Gastrocnemius medialis (tissue), 4 donors: ENCODE data around the gene LHFPL6. TPM values are rescaled to one million over a fixed set of nuclear protein-coding genes. Genes with fewer than 3 reads are reported as not detected.
A peak's percentile ranks its signal among the peaks of the same experiment; 100 is the strongest.

Experiments
- ATAC-seq, 2 donors: fragments of 150-250 bp; one replicate each; pipeline ENCODE4 v1.9.1; 2016
- DNase-seq, 2 donors: peaks; one replicate each; pipeline ENCODE4 v3.0.0-alpha.2; 2019
- H3K27ac ChIP-seq, 4 donors: fragments of 200-600 bp; sonication (generic); 1 replicate in 1 of 4; 2 replicates in 3 of 4; pipeline ENCODE4 v1.5.1; 2016 to 2018; ENCODE audit warnings: mild to moderate bottlenecking in 2 of 4, moderate library complexity in 1 of 4
- H3K27me3 ChIP-seq, 3 donors: fragments of 200-600 bp; sonication (generic) in 2 of 3; 1 replicate in 1 of 3; 2 replicates in 2 of 3; pipeline versions ENCODE4 v1.5.1 to v1.6.0; 2016 to 2019; ENCODE audit warnings: mild to moderate bottlenecking in 1 of 3, moderate library complexity in 1 of 3
- H3K36me3 ChIP-seq, 2 donors: fragments of 200-600 bp; sonication (generic) in 1 of 2; one replicate each; pipeline ENCODE4 v1.5.1; 2017 to 2018
- H3K4me1 ChIP-seq, 2 donors: fragments of 200-600 bp; sonication (generic) in 1 of 2; one replicate each; pipeline ENCODE4 v1.5.1; 2016 to 2017; ENCODE audit warnings: mild to moderate bottlenecking in 2 of 2
- H3K4me3 ChIP-seq, 4 donors: fragments of 200-600 bp; sonication (generic) in 3 of 4; 1 replicate in 1 of 4; 2 replicates in 3 of 4; pipeline ENCODE4 v1.5.1; 2016 to 2019; ENCODE audit warnings: mild to moderate bottlenecking in 2 of 4
- H3K9me3 ChIP-seq, 3 donors: fragments of 200-600 bp; sonication (generic) in 2 of 3; 1 replicate in 1 of 3; 2 replicates in 2 of 3; pipeline ENCODE4 v1.5.1; 2016 to 2019
- POLR2A ChIP-seq, 2 donors: fragments of 450-650 bp; IDR thresholded peaks; one replicate each; pipeline ENCODE4 v1.6.1; 2017; ENCODE audit warnings: antibody characterized with exemption in 2 of 2, mild to moderate bottlenecking in 2 of 2, moderate library complexity in 2 of 2
- in situ Hi-C, 4 donors: fragments of 200-750 bp; cut with MboI; loops; one replicate each; pipeline versions ENCODE4 v1.15.0 to v1.8.0; 2017; ENCODE audit warnings: low sequenced_read_pairs in 4 of 4
- intact Hi-C: fragments of 100-400 bp; cut with DNase I; formaldehyde crosslinking; loops from one replicate; pipeline ENCODE4 v1.15.1; 2023; ENCODE audit warnings: low total_unique reads
- total RNA-seq, 4 donors: library from RNA; depleted of rRNA; stranded (reverse); fragments of >200 nt; gene quantifications; one replicate each; pipeline versions ENCODE4 v1.1.0 to v1.2.3, GENCODE V29; 2016
- TF ChIP-seq, protein P1 (sequence below), 5 experiments: fragments of 450-650 bp in 3 of 5; fragments of 200-600 bp in 2 of 5; sonication (generic) in 2 of 5; IDR thresholded peaks in 4 of 5; conservative IDR thresholded peaks in 1 of 5; 1 replicate in 4 of 5; 2 replicates in 1 of 5; pipeline ENCODE4 v1.5.1; 2016 to 2019; ENCODE audit warnings: antibody characterized with exemption in 5 of 5, mild to moderate bottlenecking in 3 of 5, moderate library complexity in 3 of 5

The LHFPL6 gene
- total RNA-seq, 4 donors from 2014 or later, result 12.7 to 26.3 (median 16.0) TPM

DNA sequence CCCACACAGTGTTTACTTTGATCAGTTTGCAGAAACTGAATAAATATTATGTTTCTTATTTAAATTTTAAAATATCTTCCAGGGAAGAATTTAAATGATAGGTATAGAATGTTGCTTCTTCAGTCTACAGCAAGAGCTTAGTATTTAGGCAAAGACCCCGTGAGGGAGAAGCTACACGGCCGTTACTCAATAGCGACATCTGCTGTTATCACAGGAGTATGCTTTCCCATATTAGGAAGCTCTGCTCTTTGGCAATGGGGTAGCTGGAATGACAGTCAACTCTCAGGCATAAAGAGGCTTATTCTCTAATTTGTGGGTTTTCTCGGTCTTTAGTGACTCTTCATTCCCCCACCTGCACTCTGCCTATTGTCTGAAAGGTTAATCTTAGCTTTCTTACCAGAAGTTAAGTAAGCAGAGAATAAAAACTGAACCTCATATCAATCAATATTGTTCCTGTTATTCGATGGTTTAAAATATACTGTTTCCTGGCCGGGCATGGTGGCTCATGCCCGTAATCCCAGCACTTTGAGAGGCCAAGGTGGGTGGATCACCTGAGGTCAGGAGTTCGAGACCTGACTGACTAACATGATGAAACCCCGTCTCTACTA is 13.2 kb upstream of the LHFPL6 start:
- DNase-seq, result peak in 1 of 2 donors; percentile 22
- Histone ChIP-seq H3K27me3 (no peaks in the 10 kb centered on the region), H3K36me3 (no peaks in the 10 kb centered on the region), H3K9me3 (no peaks in the 10 kb centered on the region), H3K4me3 (no peak overlapping the region), H3K4me1 (no peaks in the 10 kb centered on the region), H3K27ac (no peak overlapping the region)
- ATAC-seq, result peak; percentile 80 to 87
- intact Hi-C loops, result loop anchor here (5.0 to 10.0 kb wide), 2 partner anchors 201 to 564 kb away; no protein-coding TSS in a partner anchor
- in situ Hi-C loops, result loop anchor here in 3 of 4 donors (5.0 to 25.0 kb wide), 5 partner anchors 351 to 579 kb away; partner anchors contain the start of genes NHLRC3 (in 1 of the 3) and PROSER1 (in 1 of the 3)
- TF ChIP-seq, protein P1, sequence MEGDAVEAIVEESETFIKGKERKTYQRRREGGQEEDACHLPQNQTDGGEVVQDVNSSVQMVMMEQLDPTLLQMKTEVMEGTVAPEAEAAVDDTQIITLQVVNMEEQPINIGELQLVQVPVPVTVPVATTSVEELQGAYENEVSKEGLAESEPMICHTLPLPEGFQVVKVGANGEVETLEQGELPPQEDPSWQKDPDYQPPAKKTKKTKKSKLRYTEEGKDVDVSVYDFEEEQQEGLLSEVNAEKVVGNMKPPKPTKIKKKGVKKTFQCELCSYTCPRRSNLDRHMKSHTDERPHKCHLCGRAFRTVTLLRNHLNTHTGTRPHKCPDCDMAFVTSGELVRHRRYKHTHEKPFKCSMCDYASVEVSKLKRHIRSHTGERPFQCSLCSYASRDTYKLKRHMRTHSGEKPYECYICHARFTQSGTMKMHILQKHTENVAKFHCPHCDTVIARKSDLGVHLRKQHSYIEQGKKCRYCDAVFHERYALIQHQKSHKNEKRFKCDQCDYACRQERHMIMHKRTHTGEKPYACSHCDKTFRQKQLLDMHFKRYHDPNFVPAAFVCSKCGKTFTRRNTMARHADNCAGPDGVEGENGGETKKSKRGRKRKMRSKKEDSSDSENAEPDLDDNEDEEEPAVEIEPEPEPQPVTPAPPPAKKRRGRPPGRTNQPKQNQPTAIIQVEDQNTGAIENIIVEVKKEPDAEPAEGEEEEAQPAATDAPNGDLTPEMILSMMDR (IDR thresholded peaks at IDR 0.05 in 4 of 5, conservative IDR thresholded peaks at IDR 0.05 in 1 of 5), result peak; percentile 53 to 87 (median 61)
- TF ChIP-seq POLR2A (IDR thresholded peaks at IDR 0.05), result no peak

DNA sequence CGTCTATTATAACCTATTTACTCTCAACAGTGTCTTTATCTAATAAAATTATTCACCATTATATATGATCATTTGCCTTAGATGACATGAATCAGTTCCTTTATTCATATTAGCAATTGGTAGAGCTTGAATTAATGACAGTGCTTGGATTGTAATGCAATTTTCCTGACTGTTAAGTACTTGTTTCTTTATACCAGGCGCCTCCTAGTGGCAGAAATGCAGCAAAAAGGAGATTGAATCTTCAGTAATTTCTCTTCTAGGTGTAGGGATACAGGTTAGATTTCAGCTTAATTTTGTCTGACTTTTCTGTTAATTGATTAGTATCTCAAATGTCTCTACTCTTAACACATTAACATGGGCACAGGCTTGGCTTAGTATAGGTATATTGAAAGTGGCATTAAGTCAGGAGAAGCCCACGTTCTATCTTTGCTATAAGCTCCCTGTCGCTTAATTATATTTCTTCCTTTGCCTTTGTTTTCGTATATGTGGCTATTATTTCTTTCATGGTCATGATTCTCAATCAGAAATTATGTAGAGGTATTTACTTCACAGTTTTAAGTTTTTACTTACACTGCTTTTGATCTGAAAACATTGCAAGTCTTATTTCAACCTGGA is 9.1 kb upstream of the LHFPL6 start:
- H3K27me3 ChIP-seq, result no peaks in the 10 kb centered on the region
- no peaks in the 10 kb centered on the region for H3K36me3 ChIP-seq
- no peak overlapping the region for H3K27ac ChIP-seq
- ATAC-seq (no peak), DNase-seq (peak; percentile 31)
- no peaks in the 10 kb centered on the region for H3K9me3 ChIP-seq
- H3K4me3 ChIP-seq, result no peak overlapping the region
- intact Hi-C loops (loop anchor here (2.0 to 10.0 kb wide), 3 partner anchors 197 to 467 kb away; no protein-coding TSS in a partner anchor), in situ Hi-C loops (loop anchor here (5.0 to 25.0 kb wide), 7 partner anchors 345 to 575 kb away; partner anchors contain the start of genes NHLRC3 (in 1 of the 4) and PROSER1 (in 1 of the 4))
- no peak for TF ChIP-seq POLR2A (IDR thresholded peaks at IDR 0.05)
- TF ChIP-seq, protein P1 (IDR thresholded peaks at IDR 0.05 in 4 of 5, conservative IDR thresholded peaks at IDR 0.05 in 1 of 5), result peak; percentile 69 to 85 (median 80)
- no peaks in the 10 kb centered on the region for H3K4me1 ChIP-seq

DNA sequence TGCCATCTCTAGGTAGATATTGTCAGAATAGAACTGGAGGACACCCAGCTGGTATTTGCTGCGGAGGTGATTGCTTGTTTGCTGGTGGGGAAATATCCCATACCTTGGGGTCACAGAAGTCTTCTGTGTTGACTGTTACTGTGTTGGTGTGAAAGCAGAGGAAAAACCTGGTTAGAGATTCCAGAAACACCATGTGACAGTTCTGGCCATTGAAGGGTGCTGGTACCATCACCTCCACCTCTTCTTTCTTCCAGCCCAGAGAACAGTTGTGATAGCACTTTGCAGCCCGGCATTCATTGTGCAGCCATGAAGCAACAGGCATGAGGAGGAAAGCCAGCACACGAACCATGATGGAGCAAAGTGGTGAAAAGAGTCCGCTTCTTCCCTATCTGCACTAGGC is 4.9 kb upstream of the LHFPL6 start:
- TF ChIP-seq, protein P1 (IDR thresholded peaks at IDR 0.05 in 4 of 5, conservative IDR thresholded peaks at IDR 0.05 in 1 of 5), result no peak
- TF ChIP-seq POLR2A (IDR thresholded peaks at IDR 0.05), result no peak
- Histone ChIP-seq H3K36me3 (no peaks in the 10 kb centered on the region), H3K4me3 (no peak overlapping the region), H3K4me1 (peaks cover 6 to 10% of the 10 kb centered on the region in 2 donors), H3K9me3 (no peaks in the 10 kb centered on the region), H3K27me3 (peaks cover 0 to 4% (median 0%) of the 10 kb centered on the region in 3 donors), H3K27ac (no peak overlapping the region)
- ATAC-seq (no peak), DNase-seq (no peak)
- intact Hi-C loops (loop anchor here (10.0 kb wide), 1 partner anchor 153 kb away; no protein-coding TSS in a partner anchor), in situ Hi-C loops (loop anchor here in 1 of 4 donors (25.0 kb wide), 2 partner anchors 346 to 571 kb away; partner anchors contain the start of genes NHLRC3 and PROSER1)

DNA sequence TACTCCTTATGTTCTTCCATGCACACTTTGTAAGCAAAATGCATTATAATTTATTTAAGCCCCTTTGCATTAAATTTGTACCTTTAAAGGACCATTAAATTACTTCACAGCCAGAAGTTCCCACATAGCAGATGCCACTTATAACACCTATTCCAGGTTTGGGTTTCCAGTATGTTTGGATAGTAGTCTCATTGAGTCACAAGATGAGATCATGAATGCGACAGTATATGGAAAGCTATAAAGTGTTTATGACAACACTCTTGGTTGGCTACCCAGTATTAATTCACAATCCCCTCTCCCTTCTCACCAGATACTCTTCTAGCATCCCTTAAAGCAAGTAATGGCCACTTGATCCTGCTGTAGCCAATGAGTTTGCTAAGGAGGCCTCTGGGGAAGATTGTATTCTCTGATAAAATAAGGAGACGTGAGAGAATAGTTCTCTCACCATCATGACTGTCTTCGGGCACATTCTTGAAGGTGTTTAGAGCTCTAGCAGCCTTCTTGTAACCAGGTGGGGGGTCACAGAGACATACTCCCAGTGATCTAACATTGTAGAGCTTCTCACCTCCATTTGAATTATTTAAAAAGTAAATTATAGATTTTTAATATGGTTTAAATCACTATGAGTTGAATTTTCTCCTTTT is 2.8 kb upstream of the LHFPL6 start:
- ATAC-seq (no peak), DNase-seq (no peak)
- Histone ChIP-seq H3K4me1 (peaks cover 6 to 10% of the 10 kb centered on the region in 2 donors), H3K27me3 (peaks cover 0 to 4% (median 0%) of the 10 kb centered on the region in 3 donors), H3K9me3 (no peaks in the 10 kb centered on the region), H3K4me3 (no peak overlapping the region), H3K27ac (no peak overlapping the region), H3K36me3 (no peaks in the 10 kb centered on the region)
- no peak for TF ChIP-seq POLR2A (IDR thresholded peaks at IDR 0.05)
- TF ChIP-seq, protein P1 (IDR thresholded peaks at IDR 0.05 in 4 of 5, conservative IDR thresholded peaks at IDR 0.05 in 1 of 5), result no peak
- in situ Hi-C loops, result loop anchor here in 1 of 4 donors (25.0 kb wide), 2 partner anchors 343 to 568 kb away; partner anchors contain the start of genes NHLRC3 and PROSER1
- intact Hi-C loops, result loop anchor here (10.0 kb wide), 1 partner anchor 151 kb away; no protein-coding TSS in a partner anchor
